Measurements from ENCODE around the gene CFL1. TPM values are rescaled to one million over a fixed set of nuclear protein-coding genes. Genes with fewer than 3 reads are reported as not detected.
"Not testable (repeated sequence)": the region's sequence is repeated elsewhere in the genome, so short reads cannot be mapped to it uniquely, and the experiment has no call there.

CFL1 gene
- total RNA-seq, 4 donors from 2014 or later: 961 to 2,313 (median 1,456) TPM

GRCh38 chr11:65843811-65844210 is 14.2 kb downstream of the CFL1 start:
- H3K9me3 ChIP-seq: no peaks in the 10 kb centered on the region
- peak overlapping the region in 3 of 4 donors; percentile 19 to 78 (median 62) for H3K27ac ChIP-seq
- TF ChIP-seq POLR2A (IDR thresholded peaks at IDR 0.05) (no peak), CTCF (IDR thresholded peaks at IDR 0.05) (no peak)
- DNase-seq: no peak
- no peak overlapping the region for H3K4me3 ChIP-seq
- no peaks in the 10 kb centered on the region for H3K36me3 ChIP-seq
- H3K4me1 ChIP-seq: peaks cover 0 to 14% (median 0%) of the 10 kb centered on the region in 4 donors
- no peaks in the 10 kb centered on the region for H3K27me3 ChIP-seq

DNA sequence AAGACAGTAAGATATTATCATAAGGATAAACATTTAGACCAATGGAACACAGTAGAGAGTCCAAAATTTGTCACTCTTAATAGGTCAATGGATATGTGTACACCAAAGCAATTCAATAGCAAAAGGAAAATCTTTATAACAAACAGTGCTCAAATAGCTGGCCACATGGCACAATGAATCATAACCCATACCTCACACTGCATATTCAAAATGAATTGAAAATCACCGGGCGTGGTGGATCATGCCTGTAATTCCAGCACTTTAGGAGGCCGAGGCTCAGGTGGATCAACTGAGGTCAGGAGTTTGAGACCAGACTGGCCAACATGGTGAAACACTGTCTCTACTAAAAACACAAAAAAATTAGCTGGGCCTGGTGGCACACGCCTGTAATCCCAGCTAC is 15.8 kb downstream of the CFL1 start:
- peak in 1 of 3 donors; percentile 41 for DNase-seq
- TF ChIP-seq CTCF (IDR thresholded peaks at IDR 0.05) (no peak), POLR2A (IDR thresholded peaks at IDR 0.05) (no peak)
- no peak overlapping the region for H3K4me3 ChIP-seq
- no peaks in the 10 kb centered on the region for H3K27me3 ChIP-seq
- no peak overlapping the region for H3K27ac ChIP-seq
- H3K4me1 ChIP-seq: peaks cover 0 to 14% (median 0%) of the 10 kb centered on the region in 4 donors
- H3K9me3 ChIP-seq: no peaks in the 10 kb centered on the region
- H3K36me3 ChIP-seq: no peaks in the 10 kb centered on the region

- peak overlapping the region; percentile 42 to 60 (median 58) for H3K4me3 ChIP-seq
Observed at GRCh38 chr11:65834202-65834601, 23.8 kb downstream of the CFL1 start.

GRCh38 chr11:65833297-65834030 is 24.5 kb downstream of the CFL1 start, which contains the start of gene SNX32:
SNX32 (plus strand) TSS chr11:65833963; CDS start chr11:65834066, 103 bp downstream.
- DNase-seq: peak; percentile 93 to 98 (median 98)
- Histone ChIP-seq H3K4me1 (peaks cover 0 to 9% (median 3%) of the 10 kb centered on the region in 4 donors), H3K4me3 (peak within 1 kb of the TSS; percentile 42 to 60 (median 58)), H3K36me3 (no peaks in the 10 kb centered on the region), H3K27me3 (no peaks in the 10 kb centered on the region), H3K27ac (peak within 1 kb of the TSS in 3 of 4 donors; percentile 16 to 72 (median 44)), H3K9me3 (no peaks in the 10 kb centered on the region)
- TF ChIP-seq POLR2A (IDR thresholded peaks at IDR 0.05) (no peak), CTCF (IDR thresholded peaks at IDR 0.05) (no peak)

More at GRCh38 chr11:65834202-65834601, 23.8 kb downstream of the CFL1 start:
- Histone ChIP-seq H3K36me3 (no peaks in the 10 kb centered on the region), H3K9me3 (no peaks in the 10 kb centered on the region), H3K27ac (peak overlapping the region in 1 of 4 donors; percentile 72), H3K4me1 (peaks cover 0 to 7% (median 3%) of the 10 kb centered on the region in 4 donors), H3K27me3 (no peaks in the 10 kb centered on the region)
- no peak for TF ChIP-seq CTCF (IDR thresholded peaks at IDR 0.05)
- TF ChIP-seq POLR2A (IDR thresholded peaks at IDR 0.05): no peak
- no peak for DNase-seq

DNA sequence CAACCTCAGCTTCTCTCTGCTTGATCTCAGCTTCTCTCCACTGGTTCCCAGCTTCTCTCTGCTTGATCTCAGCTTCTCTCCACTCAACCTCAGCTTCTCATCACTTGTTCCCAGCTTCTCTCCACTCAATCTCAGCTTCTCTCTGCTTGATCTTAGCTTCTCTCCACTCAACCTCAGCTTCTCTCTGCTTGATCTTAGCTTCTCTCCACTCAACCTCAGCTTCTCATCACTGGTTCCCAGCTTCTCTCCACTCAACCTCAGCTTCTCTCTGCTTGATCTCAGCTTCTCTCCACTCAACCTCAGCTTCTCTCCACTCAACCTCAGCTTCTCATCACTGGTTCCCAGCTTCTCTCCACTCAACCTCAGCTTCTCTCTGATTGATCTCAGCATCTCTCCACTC is 25.7 kb downstream of the CFL1 start:
- not testable (repeated sequence) for H3K36me3 ChIP-seq, DNase-seq, H3K27me3 ChIP-seq, H3K9me3 ChIP-seq, H3K27ac ChIP-seq, H3K4me3 ChIP-seq
- H3K4me1 ChIP-seq: peaks cover 0 to 18% (median 3%) of the 10 kb centered on the region in 4 donors

GRCh38 chr11:65829459-65829858 is 28.5 kb downstream of the CFL1 start:
- DNase-seq: no peak
- no peak overlapping the region for H3K4me3 ChIP-seq
- H3K27ac ChIP-seq: no peak overlapping the region
- H3K27me3 ChIP-seq: no peaks in the 10 kb centered on the region
- no peaks in the 10 kb centered on the region for H3K9me3 ChIP-seq
- TF ChIP-seq CTCF (IDR thresholded peaks at IDR 0.05) (no peak), POLR2A (IDR thresholded peaks at IDR 0.05) (no peak)
- no peaks in the 10 kb centered on the region for H3K36me3 ChIP-seq
- peaks cover 0 to 25% (median 3%) of the 10 kb centered on the region in 4 donors for H3K4me1 ChIP-seq
